BLaER1 (cell line): ENCODE measurements around the gene OR1J4.
"Not testable (repeated sequence)": the region's sequence is repeated elsewhere in the genome, so short reads cannot be mapped to it uniquely, and the experiment has no call there.

ENCODE experiments used
- H3K27ac ChIP-seq: shearing (Covaris generic); formaldehyde crosslinking; 2 replicates; pipeline ENCODE4 v1.8.1; 2022
- H3K27me3 ChIP-seq: shearing (Covaris generic); formaldehyde crosslinking; 2 replicates; pipeline ENCODE4 v1.8.1; 2022
- H3K36me3 ChIP-seq: shearing (Covaris generic); formaldehyde crosslinking; 2 replicates; pipeline ENCODE4 v1.8.1; 2022
- H3K4me1 ChIP-seq: shearing (Covaris generic); formaldehyde crosslinking; 2 replicates; pipeline ENCODE4 v1.8.1; 2022
- H3K4me2 ChIP-seq: shearing (Covaris generic); formaldehyde crosslinking; 2 replicates; pipeline ENCODE4 v1.8.1; 2022
- H3K4me3 ChIP-seq: shearing (Covaris generic); formaldehyde crosslinking; 2 replicates; pipeline ENCODE4 v1.8.1; 2022
- H3K9ac ChIP-seq: shearing (Covaris generic); formaldehyde crosslinking; 2 replicates; pipeline ENCODE4 v1.8.1; 2022
- H3K9me3 ChIP-seq: shearing (Covaris generic); formaldehyde crosslinking; 2 replicates; pipeline ENCODE4 v1.8.1; 2022
- H4K20me1 ChIP-seq: shearing (Covaris generic); formaldehyde crosslinking; 2 replicates; pipeline ENCODE4 v1.8.1; 2022
- Cebpa-rat ChIP-seq: shearing (Covaris generic); IDR thresholded peaks from 2 replicates; pipeline ENCODE4 v1.8.1; 2022

OR1J4 gene

GRCh38 chr9:122526602-122527001, 7.7 kb downstream of the OR1J4 start:
- Histone ChIP-seq H3K27ac (no peak overlapping the region), H3K27me3 (no peaks in the 10 kb centered on the region), H4K20me1 (no peaks in the 10 kb centered on the region), H3K4me2 (no peak overlapping the region), H3K36me3 (no peaks in the 10 kb centered on the region), H3K9ac (no peak overlapping the region), H3K4me1 (no peaks in the 10 kb centered on the region), H3K4me3 (no peak overlapping the region), H3K9me3 (no peaks in the 10 kb centered on the region)
- TF ChIP-seq Cebpa-rat, result no peak

- Histone ChIP-seq H3K4me3 (no peak within 1 kb of the TSS), H3K9ac (no peak within 1 kb of the TSS), H4K20me1 (no peaks in the 10 kb centered on the region), H3K36me3 (no peaks in the 10 kb centered on the region), H3K4me2 (no peak within 1 kb of the TSS), H3K9me3 (no peaks in the 10 kb centered on the region), H3K27ac (no peak within 1 kb of the TSS), H3K4me1 (no peaks in the 10 kb centered on the region), H3K27me3 (no peaks in the 10 kb centered on the region)
- no peak for TF ChIP-seq Cebpa-rat
Measured at GRCh38 chr9:122527193-122527592, 8.3 kb downstream of the OR1J4 start, which contains the start of gene OR1N1. Gene OR1N1 (minus strand): TSS chr9:122527293. CDS start chr9:122527293, 0 bp downstream.

DNA sequence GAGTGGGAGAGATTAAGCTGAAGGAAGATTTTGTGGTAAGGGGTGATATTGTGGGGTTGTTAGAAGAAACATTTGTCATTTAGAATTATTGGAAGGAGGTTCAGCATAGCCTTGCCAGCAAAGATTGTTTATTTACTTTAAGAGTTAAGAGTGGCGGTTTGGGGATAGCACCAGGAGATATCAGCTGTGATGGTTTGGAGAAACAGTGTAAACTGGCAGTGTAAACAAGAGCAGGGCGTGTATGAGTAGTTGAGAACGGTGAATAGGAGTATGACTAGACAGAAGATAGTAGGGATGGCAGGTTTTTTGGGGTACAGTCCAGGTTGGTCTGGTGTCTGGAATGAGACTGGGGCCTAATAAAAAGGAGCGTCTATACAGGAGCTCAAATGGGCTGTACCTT, 12.2 kb downstream of the OR1J4 start:
- not testable (repeated sequence) for H3K36me3 ChIP-seq, H3K9ac ChIP-seq, H3K4me3 ChIP-seq, H3K4me1 ChIP-seq, H3K4me2 ChIP-seq, H4K20me1 ChIP-seq, H3K27ac ChIP-seq, H3K27me3 ChIP-seq, H3K9me3 ChIP-seq

GRCh38 chr9:122536134-122536533, 17.2 kb downstream of the OR1J4 start:
- H3K9ac ChIP-seq, result no peak overlapping the region
- no peak overlapping the region for H3K4me2 ChIP-seq
- TF ChIP-seq Cebpa-rat, result no peak
- no peaks in the 10 kb centered on the region for H3K4me1 ChIP-seq
- H3K27ac ChIP-seq, result no peak overlapping the region
- no peak overlapping the region for H3K4me3 ChIP-seq
- H3K36me3 ChIP-seq, result no peaks in the 10 kb centered on the region
- H3K9me3 ChIP-seq, result no peaks in the 10 kb centered on the region
- no peaks in the 10 kb centered on the region for H3K27me3 ChIP-seq
- no peaks in the 10 kb centered on the region for H4K20me1 ChIP-seq

- H3K4me1 ChIP-seq, H3K4me2 ChIP-seq, H3K4me3 ChIP-seq, H3K9me3 ChIP-seq, H4K20me1 ChIP-seq, H3K36me3 ChIP-seq, H3K9ac ChIP-seq, H3K27me3 ChIP-seq, H3K27ac ChIP-seq: not testable (repeated sequence)
Measured at GRCh38 chr9:122537066-122537465, 18.1 kb downstream of the OR1J4 start.

- Histone ChIP-seq H3K27me3 (no peaks in the 10 kb centered on the region), H3K9ac (no peak overlapping the region), H3K4me2 (no peak overlapping the region), H3K36me3 (no peaks in the 10 kb centered on the region), H3K9me3 (no peaks in the 10 kb centered on the region), H4K20me1 (no peaks in the 10 kb centered on the region), H3K27ac (no peak overlapping the region), H3K4me3 (no peak overlapping the region), H3K4me1 (no peaks in the 10 kb centered on the region)
- TF ChIP-seq Cebpa-rat, result no peak
Measured at GRCh38 chr9:122538757-122539156, 19.8 kb downstream of the OR1J4 start.

DNA sequence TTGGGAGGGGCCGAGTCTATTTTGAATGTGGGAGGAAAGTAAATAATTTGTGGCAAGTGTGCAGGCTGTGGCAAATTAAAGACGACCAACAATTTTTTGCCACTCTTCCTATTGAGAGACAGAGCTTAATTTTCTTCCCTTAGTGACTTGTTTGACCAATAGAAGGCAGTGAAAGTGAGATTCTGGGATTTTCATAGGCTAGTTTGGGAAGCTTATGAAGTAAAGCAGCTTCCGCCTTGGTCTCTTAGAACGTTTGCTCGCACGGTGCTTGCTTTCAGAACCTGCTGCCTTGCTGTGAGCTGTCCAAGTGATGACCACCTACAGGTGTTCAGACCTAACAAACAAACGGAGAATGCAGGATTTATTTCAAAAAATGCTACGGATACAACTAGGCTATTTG, 27.3 kb downstream of the OR1J4 start:
- no peak overlapping the region for H3K4me3 ChIP-seq
- H3K4me1 ChIP-seq, result no peaks in the 10 kb centered on the region
- no peak overlapping the region for H3K27ac ChIP-seq
- H3K36me3 ChIP-seq, result no peaks in the 10 kb centered on the region
- H4K20me1 ChIP-seq, result no peaks in the 10 kb centered on the region
- no peak overlapping the region for H3K4me2 ChIP-seq
- no peak overlapping the region for H3K9ac ChIP-seq
- H3K9me3 ChIP-seq, result no peaks in the 10 kb centered on the region
- no peak for TF ChIP-seq Cebpa-rat
- no peaks in the 10 kb centered on the region for H3K27me3 ChIP-seq

- H3K9me3 ChIP-seq, result no peaks in the 10 kb centered on the region
- TF ChIP-seq Cebpa-rat, result no peak
Measured at GRCh38 chr9:122551371-122551770, 32.4 kb downstream of the OR1J4 start.

GRCh38 chr9:122552812-122553211, 33.9 kb downstream of the OR1J4 start, which contains the start of gene OR1N2:
Gene OR1N2 (plus strand): TSS chr9:122553112. CDS start chr9:122553212, 100 bp downstream.
- Histone ChIP-seq H3K36me3 (no peaks in the 10 kb centered on the region), H3K9me3 (no peaks in the 10 kb centered on the region), H3K4me2 (no peak within 1 kb of the TSS), H3K9ac (no peak within 1 kb of the TSS), H3K4me3 (no peak within 1 kb of the TSS), H4K20me1 (no peaks in the 10 kb centered on the region), H3K27me3 (no peaks in the 10 kb centered on the region), H3K4me1 (no peaks in the 10 kb centered on the region), H3K27ac (no peak within 1 kb of the TSS)
- TF ChIP-seq Cebpa-rat, result no peak

More at GRCh38 chr9:122551371-122551770, 32.4 kb downstream of the OR1J4 start:
- H4K20me1 ChIP-seq, result no peaks in the 10 kb centered on the region
- H3K27ac ChIP-seq, result no peak overlapping the region
- H3K36me3 ChIP-seq, result no peaks in the 10 kb centered on the region
- no peak overlapping the region for H3K4me2 ChIP-seq
- no peak overlapping the region for H3K4me3 ChIP-seq
- H3K27me3 ChIP-seq, result no peaks in the 10 kb centered on the region
- no peak overlapping the region for H3K9ac ChIP-seq
- no peaks in the 10 kb centered on the region for H3K4me1 ChIP-seq

- Histone ChIP-seq H3K27ac (no peak overlapping the region), H3K36me3 (no peaks in the 10 kb centered on the region), H3K27me3 (no peaks in the 10 kb centered on the region), H4K20me1 (no peaks in the 10 kb centered on the region), H3K4me3 (no peak overlapping the region), H3K4me2 (no peak overlapping the region), H3K4me1 (peaks cover 8% of the 10 kb centered on the region), H3K9me3 (0 out of 2 replicates have a peak, but pooled peaks cover 9% of the 10 kb centered on the region), H3K9ac (no peak overlapping the region)
- no peak for TF ChIP-seq Cebpa-rat
Measured at GRCh38 chr9:122561446-122561845, 42.5 kb downstream of the OR1J4 start.

DNA sequence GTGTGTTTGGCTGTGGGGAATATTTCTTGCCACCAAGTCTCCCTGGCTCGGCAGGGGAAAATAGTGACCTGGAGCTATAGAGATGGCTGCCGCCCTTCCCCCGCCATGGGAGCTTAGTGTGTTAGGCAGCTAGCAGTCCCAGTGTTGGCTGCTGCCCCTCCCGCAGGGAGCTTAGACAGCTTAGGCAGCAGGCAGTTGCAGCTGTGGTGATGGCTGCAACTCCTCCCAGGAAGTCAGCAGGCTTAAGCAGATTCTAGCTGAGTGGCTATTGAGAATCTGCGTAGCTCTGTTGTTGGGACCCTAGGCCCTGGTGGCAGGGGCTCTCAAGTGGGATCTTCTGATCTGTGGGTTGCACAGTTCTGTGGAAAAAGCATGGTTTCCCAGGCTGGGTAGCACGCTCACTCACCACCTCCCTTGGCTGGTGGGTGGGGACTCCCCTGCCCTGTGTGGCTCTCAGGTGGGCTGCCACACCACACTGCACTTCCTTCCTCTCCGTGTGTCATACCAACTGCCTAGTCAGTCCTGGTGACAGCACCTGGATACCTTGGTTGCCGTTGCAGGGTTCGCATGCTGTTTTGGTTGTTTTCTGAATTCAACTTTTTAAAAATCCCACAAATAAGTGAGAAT, 43.3 kb downstream of the OR1J4 start:
- TF ChIP-seq Cebpa-rat, result no peak

More for the DNA sequence above, 43.3 kb downstream of the OR1J4 start:
- peak overlapping the region; percentile 34 for H3K4me2 ChIP-seq
- H3K9me3 ChIP-seq, result 0 out of 2 replicates have a peak, but pooled peaks cover 9% of the 10 kb centered on the region
- H3K4me3 ChIP-seq, result no peak overlapping the region
- peaks cover 8% of the 10 kb centered on the region for H3K4me1 ChIP-seq
- H3K27me3 ChIP-seq, result no peaks in the 10 kb centered on the region
- H3K36me3 ChIP-seq, result no peaks in the 10 kb centered on the region
- H4K20me1 ChIP-seq, result no peaks in the 10 kb centered on the region
- H3K27ac ChIP-seq, result no peak overlapping the region
- H3K9ac ChIP-seq, result no peak overlapping the region
